ENCODE measurements around the gene ACO2. TPM values are rescaled to one million over a fixed set of nuclear protein-coding genes. Genes with fewer than 3 reads are reported as not detected.
A peak's percentile ranks its signal among the peaks of the same experiment; 100 is the strongest.

Gene ACO2
- total RNA-seq, 1 donor from 2014 or later: 64.4 TPM

- DNase-seq: no peak
Observed at GRCh38 chr22:41488596-41489385, 19.9 kb downstream of the ACO2 start.

GRCh38 chr22:41491374-41492100 is 22.6 kb downstream of the ACO2 start:
- DNase-seq: no peak

- DNase-seq: no peak
Observed at GRCh38 chr22:41498303-41498835, 29.5 kb downstream of the ACO2 start.

GRCh38 chr22:41499624-41500280 is 30.8 kb downstream of the ACO2 start:
- no peak for DNase-seq

- DNase-seq: no peak
Observed at GRCh38 chr22:41500303-41500702, 31.4 kb downstream of the ACO2 start.

- no peak for DNase-seq
Observed at GRCh38 chr22:41501209-41501608, 32.3 kb downstream of the ACO2 start.

- peak; percentile 73 for DNase-seq
Observed at GRCh38 chr22:41504397-41504796, 35.5 kb downstream of the ACO2 start.

GRCh38 chr22:41504816-41505215 is 35.9 kb downstream of the ACO2 start:
- no peak for DNase-seq

GRCh38 chr22:41505511-41506220 is 36.7 kb downstream of the ACO2 start:
- DNase-seq: no peak

GRCh38 chr22:41507330-41508063 is 38.6 kb downstream of the ACO2 start:
- no peak for DNase-seq

GRCh38 chr22:41508770-41509170 is 39.9 kb downstream of the ACO2 start:
- peak; percentile 76 for DNase-seq

GRCh38 chr22:41511521-41511968 is 42.6 kb downstream of the ACO2 start:
- no peak for DNase-seq

GRCh38 chr22:41512421-41513194 is 43.7 kb downstream of the ACO2 start:
- no peak for DNase-seq

- DNase-seq: peak; percentile 62
Observed at GRCh38 chr22:41513391-41513790, 44.5 kb downstream of the ACO2 start.

- no peak for DNase-seq
Observed at GRCh38 chr22:41516462-41516861, 47.5 kb downstream of the ACO2 start.

GRCh38 chr22:41517172-41518047 is 48.5 kb downstream of the ACO2 start:
- DNase-seq: peak; percentile 73

- DNase-seq: no peak
Observed at GRCh38 chr22:41518048-41518347, 49.1 kb downstream of the ACO2 start.

GRCh38 chr22:41521126-41521525 is 52.2 kb downstream of the ACO2 start:
- DNase-seq: no peak

- DNase-seq: no peak
Observed at GRCh38 chr22:41522813-41523212, 53.9 kb downstream of the ACO2 start.

Measured in occipital lobe (tissue), 2 donors.